ENCODE data around the gene CENPM. TPM values are rescaled to one million over a fixed set of nuclear protein-coding genes. Genes with fewer than 3 reads are reported as not detected.

CENPM gene
- total and polyA plus RNA-seq, 10 of the 15 experiments (the other 5 are each of a cell fraction or from before 2014, with no cell fraction given) = 36.7 to 212 (median 74.7) TPM

DNA sequence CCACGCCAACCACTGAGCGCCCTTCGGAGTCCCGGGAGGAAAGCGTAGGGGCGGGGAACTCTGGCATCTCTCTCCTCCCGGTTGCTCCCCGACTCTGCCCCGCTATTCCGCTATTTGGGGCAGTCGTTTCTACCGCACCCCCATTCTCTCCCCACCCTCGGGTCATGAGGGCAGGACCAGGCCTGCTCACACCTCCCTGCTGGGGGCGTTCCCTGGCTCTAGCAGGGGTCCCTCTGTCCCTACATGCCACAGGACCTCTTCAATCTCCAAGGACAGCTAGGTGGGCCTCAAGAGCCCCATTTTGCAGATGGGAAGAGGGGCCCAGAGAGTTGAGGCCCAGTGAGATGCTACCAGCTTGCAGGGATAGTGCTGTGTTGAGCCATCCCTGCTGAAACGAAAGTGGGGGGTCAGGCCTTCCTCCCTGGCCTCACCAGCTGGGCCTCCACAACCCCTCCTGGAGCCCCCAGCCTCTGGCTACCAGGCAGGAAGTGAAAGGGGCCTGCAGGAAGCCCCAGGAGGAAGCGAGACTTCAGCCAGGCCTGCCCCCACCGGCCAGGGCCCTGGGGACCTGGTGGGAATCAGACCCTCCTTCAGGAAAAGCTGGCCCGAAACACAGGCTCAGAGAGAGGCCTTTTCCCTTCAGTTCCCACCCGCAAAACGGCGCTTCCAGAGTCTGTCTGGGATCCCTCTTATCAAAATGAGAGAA lies 26.5 kb downstream of the CENPM start (continued):
- TF ChIP-seq, protein P1, sequence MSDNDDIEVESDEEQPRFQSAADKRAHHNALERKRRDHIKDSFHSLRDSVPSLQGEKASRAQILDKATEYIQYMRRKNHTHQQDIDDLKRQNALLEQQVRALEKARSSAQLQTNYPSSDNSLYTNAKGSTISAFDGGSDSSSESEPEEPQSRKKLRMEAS (IDR thresholded peaks at IDR 0.05; ENCODE audit: low read depth, low read length) = no peak; the same call in 1 of the 2 replicates
- TF ChIP-seq, protein P2, sequence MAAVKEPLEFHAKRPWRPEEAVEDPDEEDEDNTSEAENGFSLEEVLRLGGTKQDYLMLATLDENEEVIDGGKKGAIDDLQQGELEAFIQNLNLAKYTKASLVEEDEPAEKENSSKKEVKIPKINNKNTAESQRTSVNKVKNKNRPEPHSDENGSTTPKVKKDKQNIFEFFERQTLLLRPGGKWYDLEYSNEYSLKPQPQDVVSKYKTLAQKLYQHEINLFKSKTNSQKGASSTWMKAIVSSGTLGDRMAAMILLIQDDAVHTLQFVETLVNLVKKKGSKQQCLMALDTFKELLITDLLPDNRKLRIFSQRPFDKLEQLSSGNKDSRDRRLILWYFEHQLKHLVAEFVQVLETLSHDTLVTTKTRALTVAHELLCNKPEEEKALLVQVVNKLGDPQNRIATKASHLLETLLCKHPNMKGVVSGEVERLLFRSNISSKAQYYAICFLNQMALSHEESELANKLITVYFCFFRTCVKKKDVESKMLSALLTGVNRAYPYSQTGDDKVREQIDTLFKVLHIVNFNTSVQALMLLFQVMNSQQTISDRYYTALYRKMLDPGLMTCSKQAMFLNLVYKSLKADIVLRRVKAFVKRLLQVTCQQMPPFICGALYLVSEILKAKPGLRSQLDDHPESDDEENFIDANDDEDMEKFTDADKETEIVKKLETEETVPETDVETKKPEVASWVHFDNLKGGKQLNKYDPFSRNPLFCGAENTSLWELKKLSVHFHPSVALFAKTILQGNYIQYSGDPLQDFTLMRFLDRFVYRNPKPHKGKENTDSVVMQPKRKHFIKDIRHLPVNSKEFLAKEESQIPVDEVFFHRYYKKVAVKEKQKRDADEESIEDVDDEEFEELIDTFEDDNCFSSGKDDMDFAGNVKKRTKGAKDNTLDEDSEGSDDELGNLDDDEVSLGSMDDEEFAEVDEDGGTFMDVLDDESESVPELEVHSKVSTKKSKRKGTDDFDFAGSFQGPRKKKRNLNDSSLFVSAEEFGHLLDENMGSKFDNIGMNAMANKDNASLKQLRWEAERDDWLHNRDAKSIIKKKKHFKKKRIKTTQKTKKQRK (IDR thresholded peaks at IDR 0.05; ENCODE audit: low read depth, low read length) = no peak
- 0 out of 2 replicates have a peak, but pooled peaks have one; percentile 25 for TF ChIP-seq ZNF207 (IDR thresholded peaks at IDR 0.05; ENCODE audit: borderline replicate concordance)
- TF ChIP-seq, protein P3, sequence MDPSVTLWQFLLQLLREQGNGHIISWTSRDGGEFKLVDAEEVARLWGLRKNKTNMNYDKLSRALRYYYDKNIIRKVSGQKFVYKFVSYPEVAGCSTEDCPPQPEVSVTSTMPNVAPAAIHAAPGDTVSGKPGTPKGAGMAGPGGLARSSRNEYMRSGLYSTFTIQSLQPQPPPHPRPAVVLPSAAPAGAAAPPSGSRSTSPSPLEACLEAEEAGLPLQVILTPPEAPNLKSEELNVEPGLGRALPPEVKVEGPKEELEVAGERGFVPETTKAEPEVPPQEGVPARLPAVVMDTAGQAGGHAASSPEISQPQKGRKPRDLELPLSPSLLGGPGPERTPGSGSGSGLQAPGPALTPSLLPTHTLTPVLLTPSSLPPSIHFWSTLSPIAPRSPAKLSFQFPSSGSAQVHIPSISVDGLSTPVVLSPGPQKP (IDR thresholded peaks at IDR 0.05; ENCODE audit: low read depth, low read length) = no peak
- TF ChIP-seq CHD2 (IDR thresholded peaks at IDR 0.05; ENCODE audit: borderline replicate concordance, low read depth, low read length) = peak; percentile 38; the same call in 1 of the 2 replicates
- TF ChIP-seq ZNF217 (IDR thresholded peaks at IDR 0.05) = peak; percentile 35; the same call in 1 of the 2 replicates
- no peak for TF ChIP-seq ZNF384 (IDR thresholded peaks at IDR 0.05; ENCODE audit: borderline replicate concordance, low read depth, low read length)
- peak in 1 of 2 experiments; percentile 64; a peak in 1 of 4 replicates for TF ChIP-seq SRF (IDR thresholded peaks at IDR 0.05; ENCODE audit: low read depth in 2 of 2, low read length in 2 of 2)
- peak; percentile 69; the same call in 1 of the 2 replicates for TF ChIP-seq RELB (IDR thresholded peaks at IDR 0.05; ENCODE audit: low read depth)
- TF ChIP-seq SPI1 (IDR thresholded peaks at IDR 0.05; ENCODE audit: borderline replicate concordance, insufficient read depth, low read depth, low read length) = peak; percentile 94
- TF ChIP-seq SMAD1 (IDR thresholded peaks at IDR 0.05; ENCODE audit: low read depth, partially characterized antibody) = peak; percentile 33
- TF ChIP-seq, protein P4, sequence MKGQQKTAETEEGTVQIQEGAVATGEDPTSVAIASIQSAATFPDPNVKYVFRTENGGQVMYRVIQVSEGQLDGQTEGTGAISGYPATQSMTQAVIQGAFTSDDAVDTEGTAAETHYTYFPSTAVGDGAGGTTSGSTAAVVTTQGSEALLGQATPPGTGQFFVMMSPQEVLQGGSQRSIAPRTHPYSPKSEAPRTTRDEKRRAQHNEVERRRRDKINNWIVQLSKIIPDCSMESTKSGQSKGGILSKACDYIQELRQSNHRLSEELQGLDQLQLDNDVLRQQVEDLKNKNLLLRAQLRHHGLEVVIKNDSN (IDR thresholded peaks at IDR 0.05; ENCODE audit: borderline replicate concordance, extremely low read length, insufficient read depth, low read depth, low read length) = no peak
- TF ChIP-seq SKIL (IDR thresholded peaks at IDR 0.05; ENCODE audit: low read depth, poor library complexity, severe bottlenecking) = no peak
- TF ChIP-seq PML (IDR thresholded peaks at IDR 0.05; ENCODE audit: low read length) = no peak
- TF ChIP-seq SMAD5 (IDR thresholded peaks at IDR 0.05; ENCODE audit: low read depth) = no peak; the same call in 1 of the 2 replicates

All from GM12878 (cell line).